Trophoblast cell (in vitro differentiated cells and primary cell): ENCODE data around the gene TMEM41A.

ENCODE experiments used
- DNase-seq, 2 donors: peaks; one replicate each; pipeline ENCODE4 v3.0.0-alpha.2; 2016
- H2AFZ ChIP-seq: 2 replicates; pipeline ENCODE4 v1.6.1; 2013; ENCODE audit warnings: low read length, moderate library complexity, mild to moderate bottlenecking; ENCODE audit not compliant: insufficient read depth, poor library complexity
- H2AK5ac ChIP-seq: 2 replicates; pipeline ENCODE4 v1.6.1; 2013; ENCODE audit warnings: mild to moderate bottlenecking, low read length
- H2BK120ac ChIP-seq: 2 replicates; pipeline ENCODE4 v1.6.1; 2013; ENCODE audit warnings: low read length, mild to moderate bottlenecking, moderate library complexity; ENCODE audit not compliant: insufficient read depth, poor library complexity
- H2BK12ac ChIP-seq: 2 replicates; pipeline ENCODE4 v1.6.1; 2013; ENCODE audit warnings: mild to moderate bottlenecking, low read length, moderate library complexity
- H2BK5ac ChIP-seq: 2 replicates; pipeline ENCODE4 v1.6.1; 2013; ENCODE audit warnings: low read length, low read depth, moderate library complexity, mild to moderate bottlenecking; ENCODE audit not compliant: poor library complexity
- H3K14ac ChIP-seq: 2 replicates; pipeline ENCODE4 v1.6.1; 2013; ENCODE audit warnings: mild to moderate bottlenecking, low read length
- H3K18ac ChIP-seq: 2 replicates; pipeline ENCODE4 v1.6.1; 2013; ENCODE audit warnings: mild to moderate bottlenecking, low read length
- H3K23ac ChIP-seq: 2 replicates; pipeline ENCODE4 v1.6.1; 2013; ENCODE audit warnings: low read length
- H3K27ac ChIP-seq: 2 replicates; pipeline ENCODE4 v1.5.1; 2013; ENCODE audit warnings: low read depth, mild to moderate bottlenecking, inconsistent platforms, low read length, moderate library complexity
- H3K27me3 ChIP-seq: 2 replicates; pipeline ENCODE4 v1.6.1; 2013; ENCODE audit warnings: inconsistent platforms, mild to moderate bottlenecking, low read length, moderate library complexity; ENCODE audit not compliant: insufficient read depth
- H3K36me3 ChIP-seq, 2 experiments: 1 replicate in 1 of 2; 2 replicates in 1 of 2; pipeline ENCODE4 v1.6.1; 2013; ENCODE audit warnings: low read length in 2 of 2, mild to moderate bottlenecking in 2 of 2, moderate library complexity in 1 of 2; ENCODE audit not compliant: insufficient read depth in 2 of 2, control insufficient read depth in 1 of 2
- H3K4ac ChIP-seq: 2 replicates; pipeline ENCODE4 v1.6.1; 2013; ENCODE audit warnings: low read depth, mild to moderate bottlenecking, low read length, moderate library complexity
- H3K4me1 ChIP-seq, 2 experiments: 1 replicate in 1 of 2; 2 replicates in 1 of 2; pipeline ENCODE4 v1.6.1; 2013; ENCODE audit warnings: low read length in 2 of 2, mild to moderate bottlenecking in 2 of 2, moderate library complexity in 1 of 2; ENCODE audit not compliant: insufficient read depth in 2 of 2, control insufficient read depth in 1 of 2
- H3K4me2 ChIP-seq: 2 replicates; pipeline ENCODE4 v1.6.1; 2013; ENCODE audit warnings: inconsistent platforms, mild to moderate bottlenecking, low read length, moderate library complexity
- H3K4me3 ChIP-seq: 2 replicates; pipeline ENCODE4 v1.5.1; 2013; ENCODE audit warnings: mild to moderate bottlenecking, low read depth, low read length, inconsistent platforms
- H3K79me1 ChIP-seq: one replicate; pipeline ENCODE4 v1.6.1; 2013; ENCODE audit warnings: low read length
- H3K79me2 ChIP-seq: 2 replicates; pipeline ENCODE4 v1.6.1; 2013; ENCODE audit warnings: low read length, mild to moderate bottlenecking; ENCODE audit not compliant: control insufficient read depth, insufficient read depth, poor library complexity
- H3K9ac ChIP-seq: 2 replicates; pipeline ENCODE4 v1.6.1; 2013; ENCODE audit warnings: mild to moderate bottlenecking, low read length
- H3K9me3 ChIP-seq: 2 replicates; pipeline ENCODE4 v1.6.1; 2013; ENCODE audit warnings: low read depth, mild to moderate bottlenecking, control low read depth, inconsistent platforms, low read length; ENCODE audit not compliant: insufficient read depth
- H4K12ac ChIP-seq: 2 replicates; pipeline ENCODE4 v1.6.1; 2013; ENCODE audit warnings: low read depth, mild to moderate bottlenecking, low read length, moderate library complexity
- H4K8ac ChIP-seq: 2 replicates; pipeline ENCODE4 v1.6.1; 2013; ENCODE audit warnings: low read depth, mild to moderate bottlenecking, low read length, moderate library complexity
- H4K91ac ChIP-seq: one replicate; pipeline ENCODE4 v1.6.1; 2013; ENCODE audit warnings: low read depth, mild to moderate bottlenecking, low read length, moderate library complexity
- WGBS: extraction: QIAGEN DNeasy Blood & Tissue Kit; methylation state at CpG from one replicate; pipeline ENCODE4 v1.1.7; 2013; ENCODE audit warnings: missing lambda C conversion rate; ENCODE audit not compliant: insufficient read length, insufficient coverage; ENCODE audit errors: extremely low coverage; 5-methylcytosine and 5-hydroxymethylcytosine counted together

Gene TMEM41A

GRCh38 chr3:185448107-185448506 lies 50.7 kb downstream of the TMEM41A start:
- Histone ChIP-seq H3K79me1 (no peaks in the 10 kb centered on the region), H2BK120ac (no peak overlapping the region), H2BK5ac (no peak overlapping the region), H3K18ac (no peak overlapping the region), H3K9me3 (no peaks in the 10 kb centered on the region), H3K27ac (no peak overlapping the region), H3K36me3 (peaks cover 4 to 6% of the 10 kb centered on the region in 2 experiments), H3K23ac (no peak overlapping the region), H2BK12ac (no peak overlapping the region), H4K91ac (no peak overlapping the region), H3K4me2 (no peak overlapping the region), H3K4me1 (no peaks in the 10 kb centered on the region), H4K8ac (no peak overlapping the region), H2AFZ (no peak overlapping the region), H3K9ac (no peak overlapping the region), H3K4me3 (no peak overlapping the region), H3K27me3 (no peaks in the 10 kb centered on the region), H3K14ac (no peak overlapping the region), H3K4ac (no peak overlapping the region), H2AK5ac (no peak overlapping the region), H3K79me2 (no peaks in the 10 kb centered on the region), H4K12ac (no peak overlapping the region)
- DNase-seq, result no peak

GRCh38 chr3:185444329-185444728 lies 54.5 kb downstream of the TMEM41A start:
- H3K18ac ChIP-seq, result no peak overlapping the region
- no peak overlapping the region for H3K4me2 ChIP-seq
- H4K12ac ChIP-seq, result no peak overlapping the region
- H4K8ac ChIP-seq, result no peak overlapping the region
- H3K4me1 ChIP-seq, result no peaks in the 10 kb centered on the region
- no peaks in the 10 kb centered on the region for H3K79me1 ChIP-seq
- no peak overlapping the region for H4K91ac ChIP-seq
- no peak overlapping the region for H3K23ac ChIP-seq
- WGBS, result no CpG with 5 or more reads among the region's 2 CpGs
- H2AFZ ChIP-seq, result no peak overlapping the region
- H3K9me3 ChIP-seq, result no peaks in the 10 kb centered on the region
- H3K4ac ChIP-seq, result no peak overlapping the region
- H3K9ac ChIP-seq, result no peak overlapping the region
- H3K36me3 ChIP-seq, result no peaks in the 10 kb centered on the region
- no peaks in the 10 kb centered on the region for H3K79me2 ChIP-seq
- no peak for DNase-seq
- H2BK120ac ChIP-seq, result no peak overlapping the region
- no peak overlapping the region for H3K27ac ChIP-seq
- no peak overlapping the region for H2AK5ac ChIP-seq
- no peak overlapping the region for H3K4me3 ChIP-seq
- H2BK5ac ChIP-seq, result no peak overlapping the region
- no peak overlapping the region for H2BK12ac ChIP-seq
- H3K14ac ChIP-seq, result no peak overlapping the region
- H3K27me3 ChIP-seq, result no peaks in the 10 kb centered on the region

GRCh38 chr3:185442031-185442430 lies 56.8 kb downstream of the TMEM41A start:
- no peak overlapping the region for H2BK120ac ChIP-seq
- DNase-seq, result no peak

GRCh38 chr3:185439745-185440466 lies 58.9 kb downstream of the TMEM41A start:
- Histone ChIP-seq H2AFZ (no peak overlapping the region), H3K23ac (no peak overlapping the region), H3K4me1 (no peaks in the 10 kb centered on the region), H3K9ac (no peak overlapping the region), H3K18ac (no peak overlapping the region), H3K79me2 (no peaks in the 10 kb centered on the region), H2BK5ac (no peak overlapping the region), H4K91ac (no peak overlapping the region), H3K36me3 (no peaks in the 10 kb centered on the region), H3K4me3 (no peak overlapping the region), H4K12ac (no peak overlapping the region), H2BK12ac (no peak overlapping the region), H2AK5ac (no peak overlapping the region), H4K8ac (no peak overlapping the region), H3K27ac (no peak overlapping the region), H3K14ac (no peak overlapping the region), H3K79me1 (no peaks in the 10 kb centered on the region), H3K4me2 (no peak overlapping the region), H2BK120ac (no peak overlapping the region), H3K9me3 (no peaks in the 10 kb centered on the region), H3K4ac (no peak overlapping the region), H3K27me3 (no peaks in the 10 kb centered on the region)
- DNase-seq, result no peak
- WGBS, result no CpG with 5 or more reads among the region's 7 CpGs

More at GRCh38 chr3:185442031-185442430, 56.8 kb downstream of the TMEM41A start:
- Histone ChIP-seq H2AK5ac (no peak overlapping the region), H4K12ac (no peak overlapping the region), H3K9ac (no peak overlapping the region), H3K36me3 (no peaks in the 10 kb centered on the region), H2BK5ac (no peak overlapping the region), H3K4me3 (no peak overlapping the region), H3K4ac (no peak overlapping the region), H2AFZ (no peak overlapping the region), H3K9me3 (no peaks in the 10 kb centered on the region), H3K14ac (no peak overlapping the region), H2BK12ac (no peak overlapping the region), H3K4me1 (no peaks in the 10 kb centered on the region), H4K8ac (no peak overlapping the region), H3K27ac (no peak overlapping the region), H3K4me2 (no peak overlapping the region), H4K91ac (no peak overlapping the region), H3K18ac (no peak overlapping the region), H3K23ac (no peak overlapping the region), H3K27me3 (no peaks in the 10 kb centered on the region), H3K79me2 (no peaks in the 10 kb centered on the region), H3K79me1 (no peaks in the 10 kb centered on the region)
- no CpG with 5 or more reads among the region's 6 CpGs for WGBS
